GM19455 (cell line): ENCODE measurements around the gene KCTD18.
A peak's percentile ranks its signal among the peaks of the same experiment; 100 is the strongest.

Experiments
- ATAC-seq: cut with Tn5 transposase; IDR thresholded peaks from one replicate; pipeline ENCODE4 v1.9.1; 2021; ENCODE audit not compliant: unreplicated experiment

KCTD18 gene

DNA sequence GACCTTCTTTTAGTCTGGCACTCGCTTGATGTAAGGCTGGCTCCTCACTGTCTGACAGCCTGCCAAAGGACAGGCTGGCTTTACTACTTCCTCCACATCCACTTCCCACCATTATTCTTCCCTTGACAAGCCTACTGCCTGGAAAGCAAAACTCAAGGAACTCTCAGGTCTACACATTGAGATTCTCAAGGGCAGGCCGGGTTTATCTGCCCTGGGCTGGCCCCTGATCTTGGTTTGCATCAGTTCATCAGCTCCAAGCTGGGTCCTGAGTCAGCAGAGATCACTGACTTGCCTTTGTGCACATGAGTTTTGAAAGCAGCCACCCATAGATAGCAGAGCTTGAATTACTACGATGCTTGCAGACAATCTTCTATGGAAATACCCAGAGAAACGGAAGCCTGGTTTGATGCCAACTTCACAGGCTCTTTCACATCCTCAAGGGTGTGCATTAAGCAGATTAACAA lies 53.9 kb downstream of the KCTD18 start:
- no peak for ATAC-seq

- ATAC-seq, result peak; percentile 85
Measured at GRCh38 chr2:200454927-200455801, 54.7 kb downstream of the KCTD18 start.

DNA sequence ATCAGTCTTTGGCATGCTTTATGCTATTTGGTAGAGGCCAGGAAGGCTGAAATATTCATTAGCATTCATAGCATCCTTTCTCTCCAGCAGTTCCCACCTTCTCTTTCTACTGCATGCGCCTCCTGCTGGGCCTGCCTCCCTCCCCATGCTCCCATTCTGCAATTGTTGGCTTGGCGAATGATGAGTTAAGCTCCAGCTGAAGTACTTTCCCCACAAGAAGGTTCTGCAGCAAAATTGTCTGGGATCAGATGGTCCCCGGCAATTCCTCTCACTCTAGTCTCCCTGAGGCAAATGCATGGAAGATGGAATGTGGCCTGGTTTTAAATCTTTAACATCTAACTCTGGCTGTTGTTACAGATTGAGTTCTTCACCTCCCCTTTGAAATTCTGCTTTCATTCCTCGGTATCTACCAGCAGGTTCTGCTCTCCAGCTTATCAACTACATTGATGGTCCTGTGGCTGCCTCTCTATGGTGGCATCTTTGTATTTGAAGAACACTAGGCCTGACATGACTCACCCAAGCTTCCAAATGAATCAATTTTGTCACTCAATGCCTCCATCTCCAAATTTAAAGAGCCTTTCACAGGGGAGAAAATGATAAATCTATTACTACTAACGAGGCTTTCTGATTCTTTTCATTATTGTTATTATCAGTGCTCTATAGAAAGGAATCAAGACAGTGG lies 55.9 kb downstream of the KCTD18 start:
- ATAC-seq, result no peak

GRCh38 chr2:200453142-200453852 lies 56.6 kb downstream of the KCTD18 start:
- ATAC-seq, result no peak

GRCh38 chr2:200452377-200452776 lies 57.5 kb downstream of the KCTD18 start:
- no peak for ATAC-seq

GRCh38 chr2:200451511-200451910 lies 58.4 kb downstream of the KCTD18 start:
- no peak for ATAC-seq

- no peak for ATAC-seq
Measured at GRCh38 chr2:200450288-200450687, 59.6 kb downstream of the KCTD18 start.

GRCh38 chr2:200449149-200449548 lies 60.7 kb downstream of the KCTD18 start:
- ATAC-seq, result no peak

DNA sequence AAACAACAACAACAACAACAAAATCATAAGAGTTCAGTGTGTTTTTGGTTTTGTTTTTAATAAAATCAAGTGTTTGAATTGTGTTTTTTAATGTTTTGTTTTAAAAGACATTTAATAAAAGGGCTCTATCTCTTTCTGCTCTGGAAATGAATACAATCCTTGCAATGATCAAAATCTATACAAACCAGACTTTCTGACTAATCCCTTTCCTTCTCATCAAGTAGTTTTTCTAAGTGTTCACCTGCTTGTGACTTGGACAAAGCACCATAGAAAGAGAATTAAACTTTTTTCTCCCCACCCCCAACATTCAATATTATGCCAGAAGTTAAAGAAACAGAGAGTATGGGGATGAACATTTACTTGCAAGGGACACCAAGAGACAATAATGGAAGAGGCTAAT lies 61.4 kb downstream of the KCTD18 start:
- ATAC-seq, result no peak

DNA sequence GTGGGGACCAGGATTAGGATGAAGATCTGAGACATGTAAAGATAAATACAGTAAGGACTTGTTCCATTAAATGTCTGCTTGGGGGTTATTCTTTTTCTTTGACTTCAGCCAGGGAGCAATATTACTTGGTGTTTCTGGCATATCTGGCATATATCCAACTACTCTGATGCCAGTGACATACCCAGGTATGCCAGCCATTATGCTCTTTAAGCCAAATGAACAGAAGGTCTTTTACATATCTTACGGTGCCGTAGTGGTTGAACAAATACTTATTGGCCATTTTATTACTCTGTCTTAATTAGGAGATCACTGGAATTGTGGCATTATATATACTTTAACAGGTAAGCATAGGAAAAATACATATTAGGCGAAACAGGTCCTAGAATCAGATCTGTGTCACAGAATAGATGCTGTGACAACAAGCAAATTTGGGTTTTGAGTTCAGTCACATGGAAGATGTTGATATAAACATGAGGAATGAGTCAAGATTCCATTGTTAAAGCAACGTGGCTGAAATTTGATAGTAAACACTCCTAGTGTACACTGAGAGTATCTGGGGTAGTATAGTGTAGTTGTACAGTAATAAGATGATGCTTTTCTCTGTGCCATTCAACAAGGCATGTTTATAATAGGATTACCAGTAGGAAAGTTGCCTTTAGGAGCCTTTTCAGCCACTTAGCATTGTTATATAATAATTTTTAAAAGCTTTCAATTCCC lies 62.6 kb downstream of the KCTD18 start:
- no peak for ATAC-seq

- no peak for ATAC-seq
Measured at GRCh38 chr2:200446612-200447011, 63.3 kb downstream of the KCTD18 start.

DNA sequence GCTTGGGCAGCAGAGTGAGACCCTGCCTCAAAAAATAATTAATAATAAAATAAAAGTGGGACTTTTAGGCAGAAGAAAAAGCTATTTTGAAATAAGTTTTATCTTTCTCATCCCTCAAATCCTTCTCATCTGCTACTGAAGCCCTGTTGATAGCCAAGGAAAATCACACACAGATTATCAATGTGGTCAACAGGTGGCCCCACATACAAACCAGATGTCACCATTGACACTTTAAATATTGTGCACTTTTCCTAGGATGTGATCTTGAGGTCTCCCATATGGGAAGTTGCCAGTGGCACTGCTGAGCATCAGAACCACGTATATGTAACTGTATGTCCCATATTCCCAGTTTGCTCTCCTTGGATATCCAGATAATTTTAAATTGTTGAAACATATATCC lies 64.6 kb downstream of the KCTD18 start:
- no peak for ATAC-seq

DNA sequence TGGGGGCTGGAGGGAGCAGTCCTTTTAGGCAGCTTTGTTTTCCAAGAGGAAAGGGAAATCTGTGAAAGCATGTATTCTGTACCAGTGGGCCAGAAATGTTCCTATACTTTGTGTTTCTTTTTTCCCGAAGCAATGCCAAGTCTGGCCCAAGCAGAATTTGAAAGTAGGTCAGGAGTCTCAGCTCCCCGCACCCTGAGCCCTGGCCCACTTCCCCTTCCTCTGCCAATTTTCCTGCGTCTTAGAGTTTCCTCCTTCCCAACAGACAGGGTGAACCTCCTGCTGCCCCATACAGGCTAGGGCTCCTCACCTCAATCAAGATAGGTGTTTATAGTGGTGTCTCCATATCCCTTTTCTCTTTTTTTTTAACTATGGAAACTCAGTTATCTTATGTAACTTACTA lies 65.3 kb downstream of the KCTD18 start:
- ATAC-seq, result no peak

DNA sequence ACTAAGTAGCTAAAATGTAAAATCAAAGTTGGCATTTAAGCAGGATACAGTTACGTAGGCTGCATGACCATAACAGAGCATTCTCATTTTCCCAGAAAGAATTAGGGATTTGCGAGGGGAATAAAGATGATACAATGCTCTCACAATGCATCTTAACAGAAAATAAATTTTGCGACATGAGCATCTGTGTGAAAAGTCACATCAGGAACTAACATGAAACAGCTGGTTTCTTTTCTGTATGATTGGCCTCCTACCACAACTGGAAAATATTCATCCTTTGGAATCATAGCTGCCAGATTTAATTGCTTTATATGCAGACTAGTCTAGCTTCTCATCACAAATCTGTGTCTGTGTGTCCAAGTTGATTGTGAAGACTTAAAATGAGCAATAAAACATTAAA lies 66.0 kb downstream of the KCTD18 start:
- ATAC-seq, result no peak

DNA sequence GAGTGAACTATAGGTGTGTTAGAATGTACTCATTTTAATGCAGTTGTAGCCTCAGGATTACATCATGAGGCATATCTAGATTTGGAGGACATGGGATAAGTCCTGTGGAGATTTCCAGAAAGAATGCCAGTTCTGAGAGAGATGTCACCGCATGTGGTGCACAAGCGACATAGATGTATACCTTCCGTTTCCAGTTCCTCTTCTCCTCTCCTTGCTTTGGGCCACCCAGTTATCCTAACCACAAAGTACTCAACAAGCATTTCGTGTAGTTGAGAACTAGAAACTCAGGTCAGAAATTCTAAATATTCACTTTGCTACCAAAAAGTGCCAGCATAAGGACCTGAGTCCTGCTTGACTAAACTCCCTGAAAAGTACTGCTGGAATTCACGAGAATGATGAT lies 66.5 kb downstream of the KCTD18 start:
- no peak for ATAC-seq

- ATAC-seq, result no peak
Measured at GRCh38 chr2:200442471-200442870, 67.4 kb downstream of the KCTD18 start.

GRCh38 chr2:200439981-200440380 lies 69.9 kb downstream of the KCTD18 start:
- no peak for ATAC-seq
